NT2/D1 (cell line): ENCODE measurements around the gene NTN4.

Experiments
- SUZ12 ChIP-seq: IDR thresholded peaks from 2 replicates; pipeline ENCODE4 v1.6.1; 2011; ENCODE audit not compliant: insufficient read length, insufficient read depth; ENCODE audit errors: extremely low read depth
- YY1 ChIP-seq: IDR thresholded peaks from 2 replicates; pipeline ENCODE4 v1.6.1; 2011; ENCODE audit not compliant: insufficient read length, insufficient read depth
- ZNF274 ChIP-seq: IDR thresholded peaks from 2 replicates; pipeline ENCODE4 v1.6.1; 2011; ENCODE audit warnings: mild to moderate bottlenecking, low read depth, low read length

DNA sequence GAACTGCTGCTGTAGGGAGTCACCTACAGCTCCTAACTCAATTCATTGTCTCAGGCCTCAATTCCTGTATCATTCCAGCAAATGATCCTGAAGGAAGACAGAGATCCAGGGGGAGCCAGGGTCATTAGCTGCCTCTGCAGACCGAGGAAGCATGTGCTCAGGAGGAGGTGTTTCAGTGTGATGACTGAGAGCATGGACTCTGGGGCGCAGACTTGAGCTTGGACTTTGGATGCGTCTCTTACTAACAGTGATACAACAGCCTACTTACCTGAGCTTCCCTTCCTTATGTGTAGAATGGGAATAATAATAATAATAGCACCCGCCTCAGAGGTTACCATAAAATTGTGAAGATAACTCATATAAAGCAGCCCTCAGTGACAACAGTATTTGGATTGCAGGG is 147.3 kb downstream of the NTN4 start:
- TF ChIP-seq YY1 (no peak), SUZ12 (no peak), ZNF274 (no peak)
